Gastrocnemius medialis (tissue), 4 donors: ENCODE measurements around the gene MTHFSD.

Experiments used
- CTCF ChIP-seq, 5 experiments: fragments of 450-650 bp in 3 of 5; fragments of 200-600 bp in 2 of 5; sonication (generic) in 2 of 5; IDR thresholded peaks in 4 of 5; conservative IDR thresholded peaks in 1 of 5; 1 replicate in 4 of 5; 2 replicates in 1 of 5; pipeline ENCODE4 v1.5.1; 2016 to 2019; ENCODE audit warnings: antibody characterized with exemption in 5 of 5, mild to moderate bottlenecking in 3 of 5, moderate library complexity in 3 of 5
- POLR2A ChIP-seq, 2 donors: fragments of 450-650 bp; IDR thresholded peaks; one replicate each; pipeline ENCODE4 v1.6.1; 2017; ENCODE audit warnings: antibody characterized with exemption in 2 of 2, mild to moderate bottlenecking in 2 of 2, moderate library complexity in 2 of 2

DNA sequence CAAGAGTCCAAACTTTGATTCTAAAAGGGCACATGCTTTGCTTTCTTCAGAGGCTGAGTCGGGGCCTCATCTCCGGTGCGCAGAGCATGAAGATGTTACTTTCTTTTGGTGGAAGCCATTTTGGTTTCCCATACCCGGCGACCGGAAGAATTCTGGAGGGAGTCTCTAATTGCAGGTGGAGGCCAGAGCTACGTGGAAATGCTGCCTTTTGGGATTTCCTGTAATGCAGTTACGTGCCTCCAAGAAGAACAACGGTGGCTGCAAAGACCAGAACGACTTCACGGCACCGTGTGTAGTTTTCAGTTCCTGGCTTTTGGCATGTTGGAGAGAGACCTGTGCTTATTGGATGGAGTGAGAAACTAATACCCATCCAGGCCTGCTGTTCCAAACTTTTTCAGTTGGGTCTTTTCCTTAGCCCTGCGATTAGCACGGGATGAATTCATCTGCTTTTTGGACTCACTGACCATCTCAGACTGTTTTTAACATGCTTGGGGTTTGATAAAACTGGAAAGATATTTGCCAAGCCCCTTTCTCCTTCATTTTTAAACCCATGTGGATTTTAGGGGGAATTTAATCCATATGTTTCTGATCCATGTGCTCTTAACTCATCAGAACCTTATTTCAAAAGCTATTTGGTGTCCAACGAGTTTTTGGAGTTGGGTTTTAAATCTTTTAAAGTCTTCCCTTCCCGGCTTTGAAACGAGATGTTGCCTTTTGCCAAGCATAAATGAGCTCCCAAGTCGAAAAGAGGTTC is 42.3 kb upstream of the MTHFSD start:
- TF ChIP-seq CTCF (IDR thresholded peaks at IDR 0.05 in 4 of 5, conservative IDR thresholded peaks at IDR 0.05 in 1 of 5), result no peak
- no peak for TF ChIP-seq POLR2A (IDR thresholded peaks at IDR 0.05)
